H1 (cell line): ENCODE measurements around the gene TMEM243.

Experiments used
- CHD2 ChIP-seq: IDR thresholded peaks from 2 replicates; pipeline ENCODE4 v1.6.1; 2012; ENCODE audit warnings: low read length, improper control_type of control experiment
- CHD7 ChIP-seq: fragments of 300-600 bp; sonication (generic); IDR thresholded peaks from 2 replicates; pipeline ENCODE4 v1.7.1; 2012; ENCODE audit warnings: low read length, moderate library complexity, mild to moderate bottlenecking, inconsistent platforms; ENCODE audit not compliant: insufficient replicate concordance
- CTCF ChIP-seq, 3 experiments: IDR thresholded peaks; 1 replicate in 2 of 3; 2 replicates in 1 of 3; pipeline versions ENCODE4 v1.5.1 to v1.6.1; 2011; ENCODE audit warnings: low read length in 3 of 3, mild to moderate bottlenecking in 3 of 3, inconsistent platforms in 2 of 3, low read depth in 1 of 3, moderate library complexity in 1 of 3; ENCODE audit not compliant: insufficient read depth in 1 of 3; ENCODE audit errors: control extremely low read depth in 1 of 3
- EP300 ChIP-seq, 2 experiments: IDR thresholded peaks; 1 replicate in 1 of 2; 2 replicates in 1 of 2; pipeline ENCODE4 v1.6.1; 2011 to 2012; ENCODE audit warnings: low read depth in 2 of 2, low read length in 2 of 2, mild to moderate bottlenecking in 2 of 2, borderline replicate concordance in 1 of 2, inconsistent platforms in 1 of 2, moderate library complexity in 1 of 2
- FOSL1 ChIP-seq: IDR thresholded peaks from 2 replicates; pipeline ENCODE4 v1.6.1; 2011; ENCODE audit warnings: mild to moderate bottlenecking, low read depth, low read length, moderate library complexity; ENCODE audit not compliant: insufficient read depth
- JUND ChIP-seq: IDR thresholded peaks from 2 replicates; pipeline ENCODE4 v1.6.1; 2011; ENCODE audit warnings: mild to moderate bottlenecking, improper control_type of control experiment, low read length
- MAX ChIP-seq: IDR thresholded peaks from 2 replicates; pipeline ENCODE4 v1.6.1; 2012; ENCODE audit warnings: inconsistent platforms
- POLR2A ChIP-seq, 2 experiments: IDR thresholded peaks; 1 replicate in 1 of 2; 2 replicates in 1 of 2; pipeline ENCODE4 v1.6.1; 2011; ENCODE audit warnings: low read depth in 2 of 2, low read length in 2 of 2, mild to moderate bottlenecking in 2 of 2; ENCODE audit errors: control extremely low read depth in 1 of 2
- RBBP5 ChIP-seq: IDR thresholded peaks from 2 replicates; pipeline ENCODE4 v1.7.1; 2012; ENCODE audit warnings: low read depth, mild to moderate bottlenecking, inconsistent platforms, low read length, moderate library complexity, borderline replicate concordance
- RFX5 ChIP-seq: IDR thresholded peaks from 2 replicates; pipeline ENCODE4 v1.6.1; 2011; ENCODE audit warnings: low read depth, low read length, improper control_type of control experiment, borderline replicate concordance
- TAF1 ChIP-seq: IDR thresholded peaks from 2 replicates; pipeline ENCODE4 v1.6.1; 2011; ENCODE audit warnings: mild to moderate bottlenecking, low read depth, low read length
- USF2 ChIP-seq: IDR thresholded peaks from 2 replicates; pipeline ENCODE4 v1.6.1; 2011; ENCODE audit warnings: low read length, improper control_type of control experiment
- YY1 ChIP-seq: IDR thresholded peaks from 2 replicates; pipeline ENCODE4 v1.6.1; 2011; ENCODE audit warnings: low read depth, mild to moderate bottlenecking, low read length

- TF ChIP-seq CTCF (IDR thresholded peaks at IDR 0.05; ENCODE audit: control extremely low read depth in 1 of 3, insufficient read depth in 1 of 3, low read depth in 1 of 3, low read length in 3 of 3) (no peak), CHD7 (no peak), RFX5 (no peak), RBBP5 (no peak), FOSL1 (no peak), CHD2 (no peak), TAF1 (no peak), YY1 (no peak), MAX (no peak), USF2 (no peak), POLR2A (IDR thresholded peaks at IDR 0.05; ENCODE audit: control extremely low read depth in 1 of 2, low read depth in 2 of 2, low read length in 2 of 2) (no peak), EP300 (IDR thresholded peaks at IDR 0.05; ENCODE audit: borderline replicate concordance in 1 of 2, low read depth in 2 of 2, low read length in 2 of 2) (no peak), JUND (no peak)
Measured at GRCh38 chr7:87263537-87263936, 44.0 kb upstream of the TMEM243 start.
